ENCODE data around the gene CDIP1.

The CDIP1 gene

DNA sequence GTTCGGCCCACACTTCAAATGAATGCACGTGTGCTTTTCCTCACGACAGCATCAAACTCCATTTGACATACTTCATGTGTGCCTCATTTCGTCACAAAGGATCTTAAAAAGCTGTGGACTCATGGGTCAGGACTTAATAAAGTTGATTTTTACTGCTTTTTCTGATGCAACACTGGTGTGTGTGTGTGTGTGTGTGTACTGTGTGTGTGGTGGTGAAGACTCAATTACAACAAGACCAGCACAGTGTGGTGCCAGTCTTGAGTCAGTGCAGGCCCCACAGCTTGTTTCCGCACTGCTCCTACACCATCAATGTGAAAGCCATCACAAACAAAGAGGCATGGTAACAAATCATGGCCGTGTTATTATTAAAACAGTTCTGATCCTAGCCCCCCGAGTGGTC is 17.7 kb downstream of the CDIP1 start:
- ChIA-PET CTCF (no interaction called here), POLR2A (no interaction called here)
- no peak for TF ChIP-seq L3MBTL2 (conservative IDR thresholded peaks at IDR 0.05)
- DNase-seq (ENCODE audit: extremely low spot score) = no peak

DNA sequence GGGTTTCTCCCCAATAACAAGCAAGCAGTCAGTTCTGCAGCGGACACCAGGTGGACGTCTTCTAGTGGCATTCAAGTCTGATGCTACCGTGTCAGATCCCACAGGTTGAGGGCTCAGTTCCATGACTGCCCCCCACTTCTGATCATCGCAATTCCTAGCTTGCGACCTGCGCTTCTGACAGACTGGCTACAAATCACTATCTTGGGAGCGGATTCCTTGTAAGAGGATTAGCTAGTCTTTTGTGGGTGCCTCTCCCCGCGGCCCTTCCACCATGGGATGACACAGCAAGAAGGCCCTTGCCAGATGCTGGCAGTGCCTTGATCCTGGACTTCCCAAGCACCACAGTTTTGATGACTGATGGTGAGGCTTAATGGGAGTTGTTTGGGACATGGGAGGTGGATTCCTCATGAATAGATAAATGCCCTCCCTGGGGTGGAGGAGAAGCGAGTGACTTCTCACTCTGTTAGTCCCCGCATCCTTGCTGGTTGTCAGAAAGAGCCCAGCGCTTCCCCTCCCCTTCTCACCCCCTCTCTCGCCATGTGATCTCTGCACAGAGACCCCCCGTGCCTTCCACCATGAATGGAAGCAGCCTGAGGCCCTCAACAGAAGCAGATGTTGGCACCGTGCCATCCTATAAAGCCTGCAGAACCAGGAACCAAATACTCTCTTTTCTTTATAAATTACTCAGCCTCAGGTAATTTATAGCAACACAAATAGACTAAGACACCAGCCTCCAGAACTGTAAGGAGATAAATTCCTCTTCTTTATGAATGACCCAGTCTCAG is 19.1 kb downstream of the CDIP1 start:
- CTCF ChIA-PET = interaction anchor here (1.4 to 1.5 kb wide), 2 partner anchors 12 to 19 kb away, joined by 6 to 7 read pairs; no protein-coding TSS in a partner anchor
- DNase-seq (ENCODE audit: extremely low spot score) = no peak
- TF ChIP-seq FOXK2 (IDR thresholded peaks at IDR 0.05) = no peak
- TF ChIP-seq ELF4 (IDR thresholded peaks at IDR 0.05) = no peak
- POLR2A ChIA-PET = interaction anchor here (0.5 kb wide), 1 partner anchor 161 kb away, joined by 3 read pairs; no protein-coding TSS in a partner anchor

DNA sequence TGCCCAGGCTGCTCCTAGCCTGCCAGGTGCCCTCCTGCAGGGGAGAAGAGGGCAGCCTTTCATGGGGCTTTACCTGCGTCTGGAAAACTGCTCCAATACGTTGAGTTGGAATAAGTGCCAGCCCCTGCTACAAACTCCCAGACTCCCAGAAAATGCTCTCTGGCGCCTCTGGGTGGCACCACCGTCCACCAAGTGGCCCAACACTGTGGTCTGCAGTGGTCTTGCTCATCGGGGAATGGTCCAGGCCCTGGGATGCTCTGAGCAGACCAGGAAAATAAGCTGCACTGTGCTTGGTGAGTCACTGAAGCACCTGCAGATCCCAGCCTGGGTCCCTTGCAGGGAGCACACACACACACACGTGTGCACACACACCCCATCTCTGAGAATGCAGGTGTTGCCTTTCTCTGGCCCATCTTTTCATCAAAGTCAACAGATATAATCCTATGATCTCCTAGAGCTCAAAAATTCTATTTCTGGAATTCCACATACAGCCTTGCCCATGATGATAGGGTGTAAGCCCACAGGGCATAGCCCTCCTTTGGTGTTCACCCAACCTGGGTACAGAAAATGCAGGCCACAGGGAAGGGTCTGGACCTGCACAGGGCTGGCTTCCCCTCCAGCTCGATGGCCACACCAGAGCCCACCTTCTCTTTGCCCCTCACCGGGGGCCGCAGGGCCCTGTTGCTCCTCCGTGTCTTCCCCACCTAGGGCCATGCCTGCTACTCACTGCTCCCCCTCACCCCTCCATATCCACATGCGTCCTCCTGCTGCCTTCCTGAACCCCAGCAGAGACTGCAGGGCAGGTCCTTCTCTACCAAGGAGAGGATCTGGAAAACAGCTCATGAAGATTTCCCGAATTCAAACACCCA is 20.5 kb downstream of the CDIP1 start:
- ChIA-PET CTCF (interaction anchor here (0.5 to 1.5 kb wide), 14 partner anchors 11 to 329 kb away, joined by 3 to 7 read pairs (median 4); no protein-coding TSS in a partner anchor), POLR2A (no interaction called here)
- DNase-seq (ENCODE audit: extremely low spot score) = peak; percentile 78
- TF ChIP-seq FOXA1 (IDR thresholded peaks at IDR 0.05) = no peak
- TF ChIP-seq ARNT (IDR thresholded peaks at IDR 0.05) = no peak
- no peak for TF ChIP-seq SUZ12 (IDR thresholded peaks at IDR 0.05)
- no peak for TF ChIP-seq HDGF (IDR thresholded peaks at IDR 0.05; ENCODE audit: borderline replicate concordance)
- no peak for TF ChIP-seq FOXM1 (IDR thresholded peaks at IDR 0.05; ENCODE audit: borderline replicate concordance)
- TF ChIP-seq ZNF384 (IDR thresholded peaks at IDR 0.05) = no peak
- TF ChIP-seq ELF4 (IDR thresholded peaks at IDR 0.05) = no peak
- TF ChIP-seq CTBP1 (IDR thresholded peaks at IDR 0.05; ENCODE audit: borderline replicate concordance) = no peak
- no peak for TF ChIP-seq L3MBTL2 (conservative IDR thresholded peaks at IDR 0.05)
- TF ChIP-seq NFRKB (IDR thresholded peaks at IDR 0.05) = no peak
- TF ChIP-seq SP1 (IDR thresholded peaks at IDR 0.05) = no peak
- TF ChIP-seq BHLHE40 (IDR thresholded peaks at IDR 0.05; ENCODE audit: borderline replicate concordance) = no peak
- no peak for TF ChIP-seq LEF1 (IDR thresholded peaks at IDR 0.05; ENCODE audit: borderline replicate concordance)
- TF ChIP-seq, protein P1, sequence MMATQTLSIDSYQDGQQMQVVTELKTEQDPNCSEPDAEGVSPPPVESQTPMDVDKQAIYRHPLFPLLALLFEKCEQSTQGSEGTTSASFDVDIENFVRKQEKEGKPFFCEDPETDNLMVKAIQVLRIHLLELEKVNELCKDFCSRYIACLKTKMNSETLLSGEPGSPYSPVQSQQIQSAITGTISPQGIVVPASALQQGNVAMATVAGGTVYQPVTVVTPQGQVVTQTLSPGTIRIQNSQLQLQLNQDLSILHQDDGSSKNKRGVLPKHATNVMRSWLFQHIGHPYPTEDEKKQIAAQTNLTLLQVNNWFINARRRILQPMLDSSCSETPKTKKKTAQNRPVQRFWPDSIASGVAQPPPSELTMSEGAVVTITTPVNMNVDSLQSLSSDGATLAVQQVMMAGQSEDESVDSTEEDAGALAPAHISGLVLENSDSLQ (IDR thresholded peaks at IDR 0.05) = no peak

DNA sequence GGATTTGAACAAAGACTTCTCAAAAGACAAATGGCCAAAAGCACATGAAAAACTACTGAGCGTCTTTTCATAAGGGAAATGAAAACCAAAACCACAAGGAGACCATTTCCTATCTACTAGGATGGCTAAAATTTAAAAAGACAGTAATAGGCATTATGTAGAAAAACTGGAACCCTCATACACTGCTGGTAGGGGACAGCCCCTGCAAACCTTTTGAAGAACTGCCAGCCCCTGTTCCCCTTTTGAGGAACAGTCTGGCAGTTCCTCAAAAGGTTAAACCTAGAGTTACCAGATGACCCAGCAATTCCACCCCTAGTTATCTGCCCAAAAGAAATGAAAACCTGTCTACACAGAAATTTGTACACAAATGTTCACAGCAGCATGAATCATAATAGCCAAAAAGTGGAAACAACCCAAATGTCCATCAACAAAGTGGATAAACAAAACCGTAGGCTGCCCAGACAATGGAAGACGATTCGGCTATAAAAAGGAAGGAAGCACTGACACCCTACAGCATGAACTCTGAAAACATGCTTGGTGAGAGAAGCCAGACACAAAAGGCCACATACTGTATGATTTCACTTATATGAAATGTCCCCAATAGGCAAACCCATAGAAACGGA is 22.9 kb downstream of the CDIP1 start:
- ChIA-PET POLR2A (no interaction called here), CTCF (no interaction called here)
- no peak for DNase-seq (ENCODE audit: extremely low spot score)

DNA sequence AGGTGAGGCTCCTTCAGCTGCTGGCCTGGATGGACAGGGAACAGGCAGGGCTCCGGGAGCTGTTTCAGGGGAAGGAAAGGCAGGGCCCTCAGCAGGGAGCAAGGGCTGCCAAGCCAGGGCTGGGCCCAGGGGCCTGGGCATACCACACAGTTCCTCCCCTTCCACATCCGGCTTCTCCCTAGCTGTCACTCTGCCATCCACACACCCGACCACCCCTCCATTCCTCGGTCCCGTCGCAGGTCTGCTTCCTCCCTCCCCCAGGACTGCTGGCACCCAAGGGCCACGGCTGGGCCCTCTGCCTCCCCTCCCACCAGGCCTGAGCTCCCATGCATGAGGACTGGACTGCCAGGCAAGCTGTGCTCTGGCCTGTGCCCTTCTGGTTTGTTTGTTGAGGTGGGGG is 24.0 kb downstream of the CDIP1 start:
- no peak for DNase-seq (ENCODE audit: extremely low spot score)
- ChIA-PET CTCF (interaction anchor here (1.1 kb wide), 1 partner anchor 72 kb away, joined by 3 read pairs; no protein-coding TSS in a partner anchor), POLR2A (no interaction called here)
- TF ChIP-seq ZNF384 (IDR thresholded peaks at IDR 0.05) = no peak
- TF ChIP-seq NFRKB (IDR thresholded peaks at IDR 0.05) = no peak
- no peak for TF ChIP-seq HDGF (IDR thresholded peaks at IDR 0.05; ENCODE audit: borderline replicate concordance)

More for the DNA sequence above, 22.9 kb downstream of the CDIP1 start:
- TF ChIP-seq ELF4 (IDR thresholded peaks at IDR 0.05) (no peak), CTBP1 (IDR thresholded peaks at IDR 0.05; ENCODE audit: borderline replicate concordance) (no peak), L3MBTL2 (conservative IDR thresholded peaks at IDR 0.05) (no peak), FOXM1 (IDR thresholded peaks at IDR 0.05; ENCODE audit: borderline replicate concordance) (no peak), TARDBP (IDR thresholded peaks at IDR 0.05) (no peak), NFRKB (IDR thresholded peaks at IDR 0.05) (no peak), FOXA1 (IDR thresholded peaks at IDR 0.05) (no peak), BHLHE40 (IDR thresholded peaks at IDR 0.05; ENCODE audit: borderline replicate concordance) (no peak), SP1 (IDR thresholded peaks at IDR 0.05) (no peak), SUZ12 (IDR thresholded peaks at IDR 0.05) (no peak), FOXK2 (IDR thresholded peaks at IDR 0.05) (no peak), LEF1 (IDR thresholded peaks at IDR 0.05; ENCODE audit: borderline replicate concordance) (no peak), ZNF384 (IDR thresholded peaks at IDR 0.05) (no peak), HDGF (IDR thresholded peaks at IDR 0.05; ENCODE audit: borderline replicate concordance) (no peak), ARNT (IDR thresholded peaks at IDR 0.05) (no peak)
- TF ChIP-seq, protein P1 (IDR thresholded peaks at IDR 0.05) = no peak

DNA sequence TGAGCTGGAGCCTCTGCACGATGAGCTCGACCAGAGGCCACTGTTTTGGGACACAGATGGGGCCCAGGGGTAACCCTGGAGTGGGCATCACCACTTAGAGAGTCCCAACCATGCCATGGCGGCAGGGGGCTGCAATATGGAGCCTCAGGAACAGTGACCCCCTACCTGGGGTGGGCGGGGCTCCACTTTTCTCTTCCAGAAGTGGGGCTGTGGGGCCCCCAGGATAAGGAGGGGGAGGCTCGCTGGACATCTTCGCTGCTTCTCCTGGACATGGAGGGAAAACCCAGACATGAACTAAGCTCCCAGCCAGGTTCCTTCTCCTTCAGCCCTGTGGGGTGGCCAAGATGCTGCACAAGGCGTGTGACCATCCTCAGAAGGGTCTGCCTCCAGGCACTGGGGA is 24.7 kb downstream of the CDIP1 start:
- POLR2A ChIA-PET = no interaction called here
- DNase-seq (ENCODE audit: extremely low spot score) = no peak
- no peak for TF ChIP-seq HDGF (IDR thresholded peaks at IDR 0.05; ENCODE audit: borderline replicate concordance)
- TF ChIP-seq CTBP1 (IDR thresholded peaks at IDR 0.05; ENCODE audit: borderline replicate concordance) = no peak
- no peak for TF ChIP-seq SP1 (IDR thresholded peaks at IDR 0.05)
- TF ChIP-seq FOXK2 (IDR thresholded peaks at IDR 0.05) = no peak
- CTCF ChIA-PET = no interaction called here
